ENCODE results near the gene DPH5. TPM values are rescaled to one million over a fixed set of nuclear protein-coding genes. Genes with fewer than 3 reads are reported as not detected.
A peak's percentile ranks its signal among the peaks of the same experiment; 100 is the strongest.

The DPH5 gene
- total and polyA plus RNA-seq, 2 of the 4 experiments (the other 2 are of a cell fraction) = 32.3 to 42.0 TPM

GRCh38 chr1:100943533-100943932, 82.1 kb downstream of the DPH5 start:
- intact Hi-C loops (cut with micrococcal nuclease) (no loop called here), dilution Hi-C loops (cut with HindIII; ENCODE audit: low sequenced_read_pairs, unreplicated experiment) (no loop called here), in situ Hi-C loops (cut with MboI; ENCODE audit: low sequenced_read_pairs) (no loop called here)
- Histone ChIP-seq H4K91ac (ENCODE audit: insufficient read depth, low read depth, low read length) (no peak overlapping the region), H3K14ac (replicated peaks; ENCODE audit: low read depth, low read length) (no peak overlapping the region), H2AK5ac (ENCODE audit: low read depth, low read length) (no peak overlapping the region), H3K27me3 (ENCODE audit: control insufficient read depth, insufficient read depth, low read length) (no peaks in the 10 kb centered on the region), H2BK20ac (ENCODE audit: low read depth, low read length) (no peak overlapping the region), H3K4ac (ENCODE audit: low read depth, low read length) (no peak overlapping the region), H2BK5ac (ENCODE audit: low read depth, low read length, poor library complexity, severe bottlenecking) (no peak overlapping the region), H3K4me2 (ENCODE audit: low read depth, low read length) (no peak overlapping the region), H3K9me3 (ENCODE audit: control insufficient read depth, insufficient read depth, low read length) (no peaks in the 10 kb centered on the region), H3K4me1 (ENCODE audit: control insufficient read depth, insufficient read depth, low read length) (peaks cover 1% of the 10 kb centered on the region; the same call in 1 of the 2 replicates), H4K5ac (ENCODE audit: low read depth, low read length) (no peak overlapping the region), H3K36me3 (ENCODE audit: control insufficient read depth, insufficient read depth, low read length) (peaks cover 7% of the 10 kb centered on the region), H3K9me1 (ENCODE audit: insufficient read depth, low read length) (no peaks in the 10 kb centered on the region), H2AFZ (replicated peaks; ENCODE audit: low read length, poor library complexity) (no peak overlapping the region), H3K79me1 (ENCODE audit: low read depth in 1 of 2, low read length in 2 of 2) (peaks cover 4 to 12% of the 10 kb centered on the region in 2 experiments), H2AK9ac (replicated peaks; ENCODE audit: low read depth, low read length, poor library complexity) (no peak overlapping the region), H2BK120ac (ENCODE audit: low read depth, low read length) (no peak overlapping the region), H3K4me3 (ENCODE audit: insufficient read depth, low read depth, low read length) (no peak overlapping the region), H3K9ac (ENCODE audit: low read depth, low read length) (no peak overlapping the region), H3K18ac (ENCODE audit: low read depth, low read length) (no peak overlapping the region), H2BK15ac (ENCODE audit: low read depth, low read length) (no peak overlapping the region), H3K56ac (ENCODE audit: extremely low read depth, insufficient read depth, low read length) (no peak overlapping the region), H3K23ac (ENCODE audit: low read depth, low read length) (no peak overlapping the region), H4K8ac (ENCODE audit: low read depth in 2 of 2, low read length in 2 of 2) (no peak overlapping the region), H3K27ac (ENCODE audit: insufficient read depth, low read length) (no peak overlapping the region), H4K20me1 (ENCODE audit: insufficient read depth, low read length) (no peaks in the 10 kb centered on the region)
- no peak for ATAC-seq (ENCODE audit: low read depth)
- CTCF ChIA-PET = no interaction called here
- no CpG with 5 or more reads among the region's 1 CpG for WGBS, 2 experiments (ENCODE audit: extremely low coverage in 2 of 2, insufficient read length in 1 of 2)
- TF ChIP-seq CTCF (conservative IDR thresholded peaks at IDR 0.05; ENCODE audit: low read depth, low read length) (no peak), CEBPB (IDR thresholded peaks at IDR 0.05; ENCODE audit: low read depth, low read length) (peak; percentile 46)
- POLR2A ChIA-PET (ENCODE audit: unreplicated experiment) = no interaction called here
- DNase-seq = no peak
- BruUV-seq (replicated peaks) = no TSS peak
